Erythroblast (primary cell): Measurements from ENCODE around the gene TMEM178A.

Experiments used
- GATA1 ChIP-seq: IDR thresholded peaks from 2 replicates; pipeline ENCODE4 v1.6.1; 2011; ENCODE audit warnings: low read depth, mild to moderate bottlenecking, control low read depth, low read length, moderate library complexity
- POLR2A ChIP-seq: IDR thresholded peaks from 2 replicates; pipeline ENCODE4 v1.6.1; 2011; ENCODE audit warnings: mild to moderate bottlenecking, low read length

GRCh38 chr2:39706312-39706711 lies 40.6 kb downstream of the TMEM178A start:
- TF ChIP-seq POLR2A (no peak), GATA1 (no peak)
